GM04504 (cell line): Measurements from ENCODE around the gene EMC9.

ENCODE experiments used
- DNase-seq: peaks from one replicate; pipeline ENCODE4 v3.0.0-alpha.2; 2012; ENCODE audit warnings: low read depth

Gene EMC9

GRCh38 chr14:24177041-24177825 lies 35.8 kb upstream of the EMC9 start:
- DNase-seq = no peak

GRCh38 chr14:24176599-24176998 lies 35.2 kb upstream of the EMC9 start:
- DNase-seq = no peak

- DNase-seq = no peak
Observed at GRCh38 chr14:24172871-24173281, 31.5 kb upstream of the EMC9 start.

- DNase-seq = no peak
Observed at GRCh38 chr14:24172261-24172860, 31.0 kb upstream of the EMC9 start.

- DNase-seq = no peak
Observed at GRCh38 chr14:24171422-24172260, 30.2 kb upstream of the EMC9 start, which contains the start of gene REC8. Gene REC8, plus strand, starts transcription at chr14:24172080. Its CDS starts 473 bp downstream, at chr14:24172553.

- no peak for DNase-seq
Observed at GRCh38 chr14:24167469-24168114, 26.2 kb upstream of the EMC9 start.

- DNase-seq = no peak
Observed at GRCh38 chr14:24165785-24166184, 24.4 kb upstream of the EMC9 start.

- no peak for DNase-seq
Observed at GRCh38 chr14:24164518-24164991, 23.2 kb upstream of the EMC9 start.

GRCh38 chr14:24162093-24162492 lies 20.7 kb upstream of the EMC9 start:
- no peak for DNase-seq

GRCh38 chr14:24160850-24161804 lies 19.7 kb upstream of the EMC9 start, which contains the start of gene IRF9:
Gene IRF9, plus strand, starts transcription at chr14:24161265. Its CDS starts 880 bp downstream, at chr14:24162145.
- peak; percentile 93 for DNase-seq

GRCh38 chr14:24160499-24160849 lies 19.1 kb upstream of the EMC9 start:
- DNase-seq = no peak

GRCh38 chr14:24159777-24160498 lies 18.5 kb upstream of the EMC9 start:
- DNase-seq = no peak

- no peak for DNase-seq
Observed at GRCh38 chr14:24157331-24157730, 15.9 kb upstream of the EMC9 start.

- no peak for DNase-seq
Observed at GRCh38 chr14:24156840-24157239, 15.4 kb upstream of the EMC9 start.

- DNase-seq = no peak
Observed at GRCh38 chr14:24155100-24155499, 13.7 kb upstream of the EMC9 start.

- no peak for DNase-seq
Observed at GRCh38 chr14:24151404-24152080, 10.2 kb upstream of the EMC9 start.

- no peak for DNase-seq
Observed at GRCh38 chr14:24150993-24151392, 9.6 kb upstream of the EMC9 start.

GRCh38 chr14:24150567-24150966 lies 9.2 kb upstream of the EMC9 start:
- no peak for DNase-seq

- DNase-seq = no peak
Observed at GRCh38 chr14:24150061-24150460, 8.7 kb upstream of the EMC9 start.
